SKM-1 treated with dmso at 0.1 percent for 144 hours (cell line): ENCODE measurements around the gene MORC1.
"Not testable (repeated sequence)": the region's sequence is repeated elsewhere in the genome, so short reads cannot be mapped to it uniquely, and the experiment has no call there.

Experiments used
- DNase-seq: peaks from one replicate; lab custom pipeline; 2025; ENCODE audit not compliant: unreplicated experiment; lab: John Stamatoyannopoulos, UW

MORC1 gene

GRCh38 chr3:109109574-109109973, 8.4 kb downstream of the MORC1 start:
- DNase-seq: no peak

DNA sequence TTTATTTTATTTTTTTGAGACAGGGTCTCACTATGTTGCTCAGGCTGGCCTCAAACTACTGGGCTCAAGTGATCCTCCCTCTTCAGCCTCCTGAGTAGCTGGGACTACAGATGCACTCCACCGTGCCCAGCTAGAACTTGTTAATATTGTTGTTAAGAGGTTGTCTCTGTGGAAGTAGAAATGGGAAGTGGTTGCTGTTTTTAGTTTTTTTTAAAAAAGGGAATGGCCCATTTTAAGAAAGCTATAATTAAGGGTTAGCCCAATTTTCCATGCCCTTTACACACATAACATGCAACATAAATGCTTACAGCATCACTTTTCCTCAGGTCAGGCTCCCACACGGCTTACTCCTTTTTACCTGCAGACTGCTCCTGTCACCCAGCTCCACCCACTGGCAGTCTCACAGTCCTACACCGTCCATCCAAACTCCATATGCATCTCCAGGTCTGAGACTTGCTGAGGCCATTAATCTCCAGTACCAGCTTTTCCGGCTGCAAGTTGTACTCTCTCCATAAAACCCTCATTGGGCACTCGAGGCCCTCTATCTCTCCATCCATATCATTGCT, 19.8 kb downstream of the MORC1 start:
- DNase-seq: peak; percentile 20

DNA sequence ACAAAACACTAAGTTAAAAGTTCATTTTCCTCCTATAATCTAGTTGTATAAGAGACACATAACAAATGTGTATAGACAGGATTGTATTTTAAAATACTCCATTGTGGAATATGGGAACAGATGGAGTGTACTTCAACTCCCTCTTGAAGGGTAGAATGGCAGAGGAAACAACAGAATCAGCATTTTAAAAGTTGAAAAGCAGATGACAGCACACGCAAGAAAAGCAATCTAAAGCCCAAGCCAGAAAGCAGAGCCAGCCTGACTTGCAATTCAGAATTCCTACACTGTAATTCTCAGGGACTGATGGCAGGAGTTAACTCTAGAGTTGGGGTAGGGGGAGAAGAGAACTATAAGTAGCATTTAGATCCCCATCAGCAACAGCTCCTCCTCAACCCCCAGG, 22.8 kb downstream of the MORC1 start:
- DNase-seq: no peak

DNA sequence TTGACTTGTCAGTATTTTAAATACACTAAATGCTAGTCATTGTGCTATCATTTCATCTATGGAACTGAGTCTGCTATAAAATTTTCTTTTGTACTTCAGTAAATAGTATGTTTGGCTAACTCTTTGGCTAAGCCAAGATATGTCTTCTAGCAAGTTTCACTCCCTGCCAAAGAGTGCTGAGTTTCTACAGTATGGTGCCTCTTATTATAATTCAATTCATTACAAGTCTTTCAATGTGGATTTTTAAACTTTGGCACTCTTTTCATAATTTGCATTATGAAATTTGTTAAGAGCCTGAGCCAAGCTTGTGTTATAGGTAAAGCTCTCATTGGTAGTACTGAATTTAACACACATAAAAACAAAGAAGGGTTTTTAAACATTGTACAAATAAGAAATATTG, 24.4 kb downstream of the MORC1 start:
- DNase-seq: no peak

DNA sequence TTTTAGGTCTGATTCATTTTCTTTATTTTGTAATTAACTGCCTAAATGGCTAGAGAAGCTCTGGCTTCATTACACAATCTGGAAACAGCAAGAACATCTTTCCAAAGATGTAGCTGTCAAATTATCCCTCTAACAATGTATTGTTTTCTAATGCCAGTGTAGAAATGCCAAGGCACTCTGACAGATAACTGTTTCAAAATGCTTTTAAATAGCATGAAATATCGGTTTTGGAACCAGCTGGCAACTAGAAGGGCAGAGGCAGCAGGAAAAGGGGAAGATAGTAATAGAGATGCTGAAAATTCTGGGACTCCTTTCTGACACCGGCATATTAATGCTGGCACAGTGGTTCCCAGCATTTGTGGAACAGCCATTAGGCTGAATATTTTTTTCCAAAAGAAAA, 26.1 kb downstream of the MORC1 start:
- no peak for DNase-seq

- no peak for DNase-seq
These were observed 28.7 kb downstream of the MORC1 start for GRCh38 chr3:109089265-109089664.

DNA sequence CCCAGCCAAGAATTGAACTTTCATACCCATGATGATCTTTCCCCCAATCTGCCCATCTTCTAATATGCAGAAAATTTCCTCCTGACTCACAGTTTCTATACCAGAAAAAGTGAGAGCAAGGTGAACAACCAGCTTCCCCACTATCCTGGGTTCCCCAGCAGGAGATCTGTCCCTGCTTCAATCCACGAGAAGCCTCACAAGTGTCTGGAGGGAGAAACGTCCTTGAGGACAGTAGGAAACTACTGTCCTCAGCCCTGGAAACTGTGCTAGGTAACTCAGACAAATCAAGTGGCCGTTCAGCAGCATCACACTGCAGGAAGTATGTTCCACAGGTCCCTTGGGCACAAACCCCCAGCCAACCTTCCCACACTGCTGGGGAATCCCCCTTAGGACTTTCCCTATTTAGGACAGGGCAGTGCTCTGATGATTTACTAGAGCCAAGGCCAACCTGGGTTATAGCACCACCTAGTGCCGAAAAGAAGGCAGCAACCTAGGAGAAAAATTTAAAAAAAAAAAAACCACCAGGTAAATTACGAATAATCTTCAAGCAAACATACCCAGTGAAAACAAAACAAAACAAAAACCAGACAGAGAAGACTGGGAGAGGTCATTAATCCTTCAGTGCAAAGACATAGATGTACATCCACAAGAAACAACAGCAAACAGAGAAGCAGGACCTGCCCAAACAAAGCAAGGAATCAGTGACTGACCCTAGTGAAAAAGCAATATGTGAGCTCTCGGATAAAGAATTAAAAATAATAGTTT, 36.0 kb downstream of the MORC1 start:
- DNase-seq: no peak

- not testable (repeated sequence) for DNase-seq
These were observed 37.8 kb downstream of the MORC1 start for GRCh38 chr3:109080090-109080489.

- DNase-seq: no peak
These were observed 44.8 kb downstream of the MORC1 start for GRCh38 chr3:109073116-109073515.

- DNase-seq: no peak
These were observed 45.7 kb downstream of the MORC1 start for GRCh38 chr3:109072194-109072593.

DNA sequence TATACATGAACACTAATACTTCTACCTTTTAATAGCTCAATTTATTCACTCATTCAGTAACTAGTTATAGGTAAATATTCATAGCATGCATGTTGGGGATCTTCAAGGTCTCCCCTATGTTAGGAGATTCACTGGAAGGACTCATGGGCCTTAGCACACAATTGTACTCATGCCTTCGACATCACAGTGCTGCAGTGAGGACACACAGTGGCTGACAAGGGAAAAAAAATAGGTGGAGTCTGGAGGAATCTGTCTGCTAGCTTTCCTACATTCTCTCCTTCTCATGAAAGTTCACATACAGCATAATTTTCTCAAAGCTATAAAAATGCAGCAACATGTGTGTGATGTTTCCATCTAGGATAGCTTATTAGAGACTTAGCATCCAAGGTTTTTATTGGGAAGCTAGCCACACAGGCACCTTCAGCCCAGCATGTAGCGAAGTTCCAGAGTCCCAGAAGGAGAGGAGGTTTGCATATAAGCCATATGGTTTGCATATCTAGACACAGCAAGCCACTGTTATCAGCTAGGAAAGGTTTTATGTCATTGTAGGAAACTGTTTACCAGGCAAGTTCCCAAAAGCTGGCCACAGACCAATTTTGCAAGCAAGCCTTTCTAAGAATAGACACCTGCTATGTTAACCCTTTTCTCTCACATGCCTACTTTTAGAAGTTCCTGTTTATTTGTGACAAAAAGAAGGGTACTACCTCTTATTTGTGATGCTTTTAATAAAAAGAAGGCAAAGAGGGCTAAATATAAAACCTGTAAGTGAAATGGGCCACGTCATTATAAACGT, 46.4 kb downstream of the MORC1 start:
- peak; percentile 37 for DNase-seq

- no peak for DNase-seq
These were observed 47.7 kb downstream of the MORC1 start for GRCh38 chr3:109070211-109070610.

DNA sequence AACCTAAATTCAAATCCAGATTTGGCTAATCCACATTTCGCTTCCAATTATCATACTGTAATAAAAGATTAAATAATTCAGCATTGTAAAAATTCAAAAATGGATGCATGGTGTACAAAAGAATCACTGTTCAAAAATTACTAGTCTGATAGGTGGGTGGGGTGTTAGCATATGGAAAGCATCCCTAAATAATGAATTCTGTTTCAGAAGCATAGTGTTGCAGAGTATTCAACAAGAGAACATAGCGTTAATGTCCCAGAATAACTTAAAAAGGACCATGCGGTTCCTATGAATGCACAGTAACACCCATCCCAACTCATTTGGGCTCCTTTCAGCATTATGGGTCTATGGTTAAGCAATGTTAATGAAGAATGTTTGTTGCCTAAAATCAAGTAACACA, 51.1 kb downstream of the MORC1 start:
- DNase-seq: no peak

- DNase-seq: peak; percentile 42
These were observed 58.7 kb downstream of the MORC1 start for GRCh38 chr3:109059264-109059663.

DNA sequence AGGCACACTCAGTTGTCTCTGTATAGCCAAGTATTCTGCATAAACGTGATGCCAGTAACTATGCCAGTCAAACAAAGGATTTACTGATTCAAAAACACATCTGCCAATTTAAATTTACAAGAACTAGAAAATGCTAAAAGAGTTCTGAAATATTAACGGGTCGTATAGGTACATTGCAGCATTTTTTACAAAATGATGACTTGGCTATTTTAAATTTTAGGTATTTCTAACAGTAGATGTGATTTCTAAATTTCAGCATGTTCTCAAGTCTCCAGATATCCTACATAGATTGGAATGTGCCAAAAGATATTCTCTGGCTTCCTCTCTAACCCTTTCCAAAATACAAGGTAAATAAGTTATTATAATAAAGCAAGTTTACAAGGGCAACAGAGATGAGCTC, 60.3 kb downstream of the MORC1 start:
- DNase-seq: no peak

- DNase-seq: no peak
These were observed 60.9 kb downstream of the MORC1 start for GRCh38 chr3:109057056-109057455.

GRCh38 chr3:109050591-109051167, 67.3 kb downstream of the MORC1 start:
- DNase-seq: peak; percentile 6

GRCh38 chr3:109047366-109047765, 70.6 kb downstream of the MORC1 start:
- DNase-seq: no peak

DNA sequence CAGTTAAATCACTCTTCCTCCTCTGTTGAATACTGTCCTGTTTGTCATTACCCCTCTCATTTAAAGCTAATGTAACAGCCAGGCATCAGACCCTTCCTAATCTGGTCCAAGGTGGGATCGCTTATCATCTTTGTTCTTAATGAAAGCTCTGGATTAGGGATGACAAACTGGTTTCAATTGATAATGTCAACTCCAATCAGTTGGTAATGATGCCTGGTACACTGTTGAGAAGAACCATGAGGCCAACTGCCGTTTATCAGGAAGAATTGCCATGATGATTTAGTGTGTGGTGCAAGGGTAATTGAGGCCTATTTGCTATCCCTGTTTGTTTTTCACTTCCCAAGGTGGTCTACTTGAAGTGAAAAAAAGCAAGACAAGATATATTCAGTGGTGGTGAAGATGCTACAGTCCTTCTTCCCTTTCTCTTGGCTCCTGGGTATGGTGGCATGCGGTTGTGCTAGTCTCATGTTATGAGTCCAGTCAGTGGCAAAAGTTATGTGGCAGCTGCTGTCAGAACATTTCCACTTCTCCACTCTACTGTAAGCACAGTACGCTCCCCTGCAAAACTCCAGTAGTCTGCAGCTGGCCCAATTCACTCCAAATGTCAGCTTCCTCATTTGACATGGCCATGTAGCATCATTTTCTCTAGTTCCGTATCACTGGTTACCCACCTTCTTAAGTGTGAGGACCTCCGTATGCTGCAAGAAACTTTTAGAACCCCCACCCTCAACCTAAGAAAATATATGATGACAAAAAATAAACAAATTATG, 72.5 kb downstream of the MORC1 start:
- no peak for DNase-seq

GRCh38 chr3:109035082-109035481, 82.9 kb downstream of the MORC1 start:
- DNase-seq: no peak
